H9 (cell line): ENCODE results near the gene MYO1E. TPM values are rescaled to one million over a fixed set of nuclear protein-coding genes. Genes with fewer than 3 reads are reported as not detected.

Experiments
- DNase-seq: peaks from one replicate; pipeline ENCODE4 v3.0.0-alpha.2; 2017
- H2AFZ ChIP-seq: one replicate; pipeline ENCODE4 v1.6.1; 2013; ENCODE audit warnings: mild to moderate bottlenecking, low read length, control low read depth, moderate library complexity
- H2AK5ac ChIP-seq: 2 replicates; pipeline ENCODE4 v1.6.1; 2013; ENCODE audit warnings: low read length, control low read depth, mixed read lengths; ENCODE audit not compliant: insufficient read length
- H2BK120ac ChIP-seq: one replicate; pipeline ENCODE4 v1.6.1; 2013; ENCODE audit warnings: low read depth, mild to moderate bottlenecking, low read length, control low read depth, inconsistent platforms; ENCODE audit not compliant: poor library complexity, severe bottlenecking
- H2BK12ac ChIP-seq: 2 replicates; pipeline ENCODE4 v1.6.1; 2013; ENCODE audit warnings: low read length, control low read depth, mixed read lengths, low read depth; ENCODE audit not compliant: insufficient read length
- H2BK15ac ChIP-seq: 2 replicates; pipeline ENCODE4 v1.6.1; 2013; ENCODE audit warnings: low read depth, low read length, control low read depth
- H2BK20ac ChIP-seq: one replicate; pipeline ENCODE4 v1.6.1; 2013; ENCODE audit warnings: low read depth, mild to moderate bottlenecking, low read length, control low read depth, inconsistent platforms; ENCODE audit not compliant: poor library complexity, severe bottlenecking
- H2BK5ac ChIP-seq: 2 replicates; pipeline ENCODE4 v1.6.1; 2013; ENCODE audit warnings: low read length, control low read depth, mixed read lengths; ENCODE audit not compliant: insufficient read length
- H3K14ac ChIP-seq: 2 replicates; pipeline ENCODE4 v1.6.1; 2013; ENCODE audit warnings: low read length, control low read depth; ENCODE audit not compliant: insufficient read depth
- H3K18ac ChIP-seq: 2 replicates; pipeline ENCODE4 v1.6.1; 2013; ENCODE audit warnings: low read depth, mild to moderate bottlenecking, mixed read lengths, low read length, control low read depth; ENCODE audit not compliant: insufficient read length
- H3K23ac ChIP-seq: 2 replicates; pipeline ENCODE4 v1.6.1; 2013; ENCODE audit warnings: low read length, control low read depth, mixed read lengths, low read depth; ENCODE audit not compliant: insufficient read length
- H3K23me2 ChIP-seq: 2 replicates; pipeline ENCODE4 v1.6.1; 2013; ENCODE audit warnings: low read depth, mild to moderate bottlenecking, mixed read lengths, low read length, control low read depth; ENCODE audit not compliant: insufficient read length, poor library complexity, severe bottlenecking
- H3K27ac ChIP-seq: 2 replicates; pipeline ENCODE4 v1.5.1; 2013; ENCODE audit warnings: low read length, control low read depth, mixed read lengths, low read depth; ENCODE audit not compliant: insufficient read length
- H3K27me3 ChIP-seq: 2 replicates; pipeline ENCODE4 v1.6.1; 2013; ENCODE audit warnings: low read length, control low read depth, inconsistent platforms; ENCODE audit not compliant: insufficient read depth
- H3K4ac ChIP-seq: 2 replicates; pipeline ENCODE4 v1.6.1; 2013; ENCODE audit warnings: low read depth, mild to moderate bottlenecking, control low read depth, inconsistent platforms, low read length, moderate library complexity
- H3K4me1 ChIP-seq: 2 replicates; pipeline ENCODE4 v1.6.1; 2013; ENCODE audit warnings: low read length, control low read depth, inconsistent platforms; ENCODE audit not compliant: insufficient read depth
- H3K4me2 ChIP-seq: 2 replicates; pipeline ENCODE4 v1.6.1; 2013; ENCODE audit warnings: low read length, control low read depth, mixed read lengths; ENCODE audit not compliant: insufficient read length, insufficient read depth
- H3K56ac ChIP-seq: 2 replicates; pipeline ENCODE4 v1.6.1; 2013; ENCODE audit warnings: low read depth, mild to moderate bottlenecking, mixed read lengths, low read length, control low read depth; ENCODE audit not compliant: insufficient read length
- H3K79me1 ChIP-seq: 2 replicates; pipeline ENCODE4 v1.6.1; 2013; ENCODE audit warnings: low read depth, mild to moderate bottlenecking, moderate library complexity, low read length, control low read depth, inconsistent platforms; ENCODE audit not compliant: insufficient read depth, poor library complexity, severe bottlenecking
- H3K79me2 ChIP-seq: 2 replicates; pipeline ENCODE4 v1.6.1; 2013; ENCODE audit warnings: low read length, control low read depth, inconsistent platforms; ENCODE audit not compliant: insufficient read depth
- H3K9ac ChIP-seq: 2 replicates; pipeline ENCODE4 v1.6.1; 2013; ENCODE audit warnings: low read length, control low read depth, mixed read lengths; ENCODE audit not compliant: insufficient read length; ENCODE audit errors: extremely low read depth
- H3K9me3 ChIP-seq: one replicate; pipeline ENCODE4 v1.6.1; 2013; ENCODE audit warnings: low read depth, low read length, inconsistent platforms; ENCODE audit not compliant: control insufficient read depth
- H3T11ph ChIP-seq: one replicate; pipeline ENCODE4 v1.6.1; 2013; ENCODE audit warnings: mild to moderate bottlenecking, low read length, control low read depth, inconsistent platforms
- H4K20me1 ChIP-seq: one replicate; pipeline ENCODE4 v1.6.1; 2013; ENCODE audit not compliant: control insufficient read depth, insufficient read length, insufficient read depth
- H4K5ac ChIP-seq: 2 replicates; pipeline ENCODE4 v1.6.1; 2013; ENCODE audit warnings: low read depth, mild to moderate bottlenecking, mixed read lengths, low read length, control low read depth; ENCODE audit not compliant: insufficient read length
- H4K8ac ChIP-seq: replicated peaks from 2 replicates; pipeline ENCODE4 v1.6.1; 2013; ENCODE audit warnings: low read length, control low read depth, mixed read lengths, low read depth; ENCODE audit not compliant: insufficient read length
- H4K91ac ChIP-seq: 2 replicates; pipeline ENCODE4 v1.6.1; 2013; ENCODE audit warnings: low read depth, mild to moderate bottlenecking, moderate library complexity, mixed read lengths, low read length, control low read depth; ENCODE audit not compliant: insufficient read length
- H3K27ac Mint-ChIP-seq, 3 experiments: 2 replicates in 2 of 3; 3 replicates in 1 of 3; pipeline ENCODE4 v1.8.0; 2020 to 2021; ENCODE audit warnings: mixed read lengths in 3 of 3, mild to moderate bottlenecking in 1 of 3, moderate library complexity in 1 of 3
- H3K27me3 Mint-ChIP-seq: 2 replicates; pipeline ENCODE4 v1.8.0; 2021; ENCODE audit warnings: low read depth, mild to moderate bottlenecking, moderate library complexity, mixed read lengths
- H3K36me3 Mint-ChIP-seq, 3 experiments: 2 replicates in 2 of 3; 3 replicates in 1 of 3; pipeline ENCODE4 v1.8.0; 2020 to 2021; ENCODE audit warnings: low read depth in 3 of 3, mixed read lengths in 3 of 3; ENCODE audit not compliant: insufficient read depth in 1 of 3
- H3K4me1 Mint-ChIP-seq, 2 experiments: 2 replicates each; pipeline ENCODE4 v1.8.0; 2020; ENCODE audit warnings: mixed read lengths in 2 of 2
- H3K4me3 Mint-ChIP-seq, 2 experiments: 2 replicates in 1 of 2; 3 replicates in 1 of 2; pipeline ENCODE4 v1.8.0; 2020 to 2021; ENCODE audit warnings: mild to moderate bottlenecking in 2 of 2, mixed read lengths in 2 of 2, moderate library complexity in 1 of 2
- H3K9me3 Mint-ChIP-seq, 2 experiments: 2 replicates in 1 of 2; 3 replicates in 1 of 2; pipeline ENCODE4 v1.8.0; 2020; ENCODE audit warnings: mild to moderate bottlenecking in 2 of 2, mixed read lengths in 2 of 2, moderate library complexity in 1 of 2
- WGBS: extraction: QIAGEN DNeasy Blood & Tissue Kit; methylation state at CpG from one replicate; pipeline ENCODE4 v1.1.7; 2013; ENCODE audit warnings: missing lambda C conversion rate, low lambda C conversion rate, mixed read lengths; ENCODE audit not compliant: insufficient read length; ENCODE audit errors: extremely low coverage; 5-methylcytosine and 5-hydroxymethylcytosine counted together
- total RNA-seq: library from RNA; stranded (reverse); gene quantifications from 2 replicates; pipeline ENCODE4 v1.2.1, GENCODE V29; 2021
- TF ChIP-seq, protein P1 (sequence below): fragments of 200-600 bp; sonication (generic); conservative IDR thresholded peaks from 3 replicates; pipeline ENCODE4 v1.8.0; 2021; ENCODE audit warnings: antibody characterized with exemption, mild to moderate bottlenecking

The MYO1E gene
- total RNA-seq, 1 experiment from 2014 or later, result 235 TPM

DNA sequence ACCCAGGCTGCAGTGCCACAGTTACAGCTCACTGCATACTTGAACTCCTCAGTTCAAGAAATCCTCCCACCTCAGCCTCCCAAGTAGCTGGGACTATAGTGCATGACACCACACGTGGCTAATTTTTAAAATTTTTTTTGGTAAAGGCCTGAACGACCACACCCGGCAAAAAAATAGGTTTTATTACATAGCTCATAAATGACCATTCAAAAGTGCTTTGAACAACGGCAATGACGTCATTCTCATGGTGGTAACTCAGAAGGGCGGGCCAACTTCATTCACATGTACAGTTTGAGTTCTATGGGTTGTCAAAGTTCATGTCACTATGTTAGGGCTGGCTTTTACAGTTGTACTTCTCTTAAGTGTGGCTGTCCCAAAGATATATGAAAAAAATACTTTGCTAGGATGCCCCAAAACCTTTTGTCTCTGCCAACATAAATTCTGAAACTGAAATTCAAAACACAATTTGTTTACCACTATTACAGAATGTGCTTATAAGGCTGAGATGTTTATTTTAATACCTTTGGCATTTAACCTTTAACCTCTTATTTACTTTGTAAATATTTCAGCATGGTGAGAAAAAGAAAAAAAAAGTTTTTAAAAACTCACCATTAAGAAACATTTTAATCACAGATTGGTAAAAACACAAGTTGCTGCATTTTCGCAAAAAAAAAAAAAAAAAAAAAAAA, 6.2 kb downstream of the MYO1E start:
- no peak overlapping the region for H2BK20ac ChIP-seq
- no CpG with 5 or more reads among the region's 7 CpGs for WGBS
- H3K18ac ChIP-seq, result no peak overlapping the region
- Mint-ChIP-seq H3K9me3 (peaks cover 2 to 3% of the 10 kb centered on the region in 2 experiments; a peak in 4 of 5 replicates), H3K4me3 (no peak overlapping the region), H3K27me3 (peaks cover 2% of the 10 kb centered on the region; the same call in 1 of the 2 replicates), H3K36me3 (peaks cover 6 to 39% (median 12%) of the 10 kb centered on the region in 3 experiments), H3K4me1 (peaks cover 32% of the 10 kb centered on the region in 2 experiments), H3K27ac (peak overlapping the region in 1 of 3 experiments; percentile 63; a peak in 2 of 7 replicates)
- no peaks in the 10 kb centered on the region; the same call in 1 of the 2 replicates for H3K27me3 ChIP-seq
- no peak overlapping the region for H3K23ac ChIP-seq
- no peak overlapping the region for H3K27ac ChIP-seq
- H2BK5ac ChIP-seq, result no peak overlapping the region
- no peak overlapping the region for H2BK120ac ChIP-seq
- H3K4me1 ChIP-seq, result no peaks in the 10 kb centered on the region
- no peaks in the 10 kb centered on the region for H3K9me3 ChIP-seq
- H4K5ac ChIP-seq, result no peak overlapping the region
- H3K23me2 ChIP-seq, result peaks cover 8% of the 10 kb centered on the region
- H4K91ac ChIP-seq, result no peak overlapping the region
- no peaks in the 10 kb centered on the region for H4K20me1 ChIP-seq
- no peak overlapping the region for H2BK12ac ChIP-seq
- H3K4me2 ChIP-seq, result no peak overlapping the region
- H3T11ph ChIP-seq, result no peak overlapping the region
- no peak overlapping the region for H3K14ac ChIP-seq
- H3K79me1 ChIP-seq, result peaks cover 11% of the 10 kb centered on the region
- no peak overlapping the region for H3K4ac ChIP-seq
- H3K56ac ChIP-seq, result no peak overlapping the region
- no peak for DNase-seq
- no peak overlapping the region for H2AK5ac ChIP-seq
- H2AFZ ChIP-seq, result no peak overlapping the region
- TF ChIP-seq, protein P1, sequence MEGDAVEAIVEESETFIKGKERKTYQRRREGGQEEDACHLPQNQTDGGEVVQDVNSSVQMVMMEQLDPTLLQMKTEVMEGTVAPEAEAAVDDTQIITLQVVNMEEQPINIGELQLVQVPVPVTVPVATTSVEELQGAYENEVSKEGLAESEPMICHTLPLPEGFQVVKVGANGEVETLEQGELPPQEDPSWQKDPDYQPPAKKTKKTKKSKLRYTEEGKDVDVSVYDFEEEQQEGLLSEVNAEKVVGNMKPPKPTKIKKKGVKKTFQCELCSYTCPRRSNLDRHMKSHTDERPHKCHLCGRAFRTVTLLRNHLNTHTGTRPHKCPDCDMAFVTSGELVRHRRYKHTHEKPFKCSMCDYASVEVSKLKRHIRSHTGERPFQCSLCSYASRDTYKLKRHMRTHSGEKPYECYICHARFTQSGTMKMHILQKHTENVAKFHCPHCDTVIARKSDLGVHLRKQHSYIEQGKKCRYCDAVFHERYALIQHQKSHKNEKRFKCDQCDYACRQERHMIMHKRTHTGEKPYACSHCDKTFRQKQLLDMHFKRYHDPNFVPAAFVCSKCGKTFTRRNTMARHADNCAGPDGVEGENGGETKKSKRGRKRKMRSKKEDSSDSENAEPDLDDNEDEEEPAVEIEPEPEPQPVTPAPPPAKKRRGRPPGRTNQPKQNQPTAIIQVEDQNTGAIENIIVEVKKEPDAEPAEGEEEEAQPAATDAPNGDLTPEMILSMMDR, result no peak
- no peak overlapping the region for H4K8ac ChIP-seq
- H2BK15ac ChIP-seq, result no peak overlapping the region
- H3K79me2 ChIP-seq, result peaks cover 13% of the 10 kb centered on the region; the same call in 1 of the 2 replicates
- H3K9ac ChIP-seq, result no peak overlapping the region
